GM18868 (cell line): ENCODE results near the gene MYDGF.
"Not testable (repeated sequence)": the region's sequence is repeated elsewhere in the genome, so short reads cannot be mapped to it uniquely, and the experiment has no call there.

Source experiments
- ATAC-seq: cut with Tn5 transposase; IDR thresholded peaks from one replicate; pipeline ENCODE4 v1.9.1; 2021; ENCODE audit warnings: mild to moderate bottlenecking, moderate library complexity; ENCODE audit not compliant: unreplicated experiment

The MYDGF gene

DNA sequence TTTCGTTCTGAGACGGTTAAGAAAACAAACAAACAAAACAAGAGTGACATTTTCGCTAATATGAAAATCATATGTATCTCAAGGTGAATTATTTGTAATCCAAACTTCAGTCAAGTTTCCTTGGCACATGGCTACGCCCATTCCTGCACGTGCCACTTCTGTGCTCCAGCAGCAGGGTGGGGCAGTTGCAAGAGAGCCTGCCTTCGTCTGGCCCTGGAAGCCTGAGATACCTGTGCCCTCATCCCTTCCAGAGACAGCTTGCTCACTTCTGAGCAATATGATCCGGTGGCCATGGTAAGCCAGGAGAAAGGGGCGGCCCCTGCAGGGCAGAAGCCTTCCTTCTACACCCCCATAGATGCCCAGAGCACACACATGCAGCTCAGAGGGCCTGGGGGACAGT, 31.4 kb upstream of the MYDGF start:
- ATAC-seq: no peak

DNA sequence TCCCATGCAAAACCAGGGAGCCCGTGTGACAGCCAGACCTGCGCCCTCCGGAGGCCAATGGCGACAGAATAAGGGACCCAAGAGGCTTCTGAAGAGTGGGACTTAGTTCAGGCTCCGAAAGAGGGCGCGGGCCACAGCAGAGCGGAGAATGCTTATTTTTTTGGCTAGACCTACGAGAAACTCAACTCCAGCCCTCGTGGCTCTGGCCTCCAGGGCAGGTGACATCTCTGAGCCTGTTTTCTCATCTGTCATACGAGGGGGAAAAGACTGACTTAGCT, 30.5 kb upstream of the MYDGF start:
- no peak for ATAC-seq

DNA sequence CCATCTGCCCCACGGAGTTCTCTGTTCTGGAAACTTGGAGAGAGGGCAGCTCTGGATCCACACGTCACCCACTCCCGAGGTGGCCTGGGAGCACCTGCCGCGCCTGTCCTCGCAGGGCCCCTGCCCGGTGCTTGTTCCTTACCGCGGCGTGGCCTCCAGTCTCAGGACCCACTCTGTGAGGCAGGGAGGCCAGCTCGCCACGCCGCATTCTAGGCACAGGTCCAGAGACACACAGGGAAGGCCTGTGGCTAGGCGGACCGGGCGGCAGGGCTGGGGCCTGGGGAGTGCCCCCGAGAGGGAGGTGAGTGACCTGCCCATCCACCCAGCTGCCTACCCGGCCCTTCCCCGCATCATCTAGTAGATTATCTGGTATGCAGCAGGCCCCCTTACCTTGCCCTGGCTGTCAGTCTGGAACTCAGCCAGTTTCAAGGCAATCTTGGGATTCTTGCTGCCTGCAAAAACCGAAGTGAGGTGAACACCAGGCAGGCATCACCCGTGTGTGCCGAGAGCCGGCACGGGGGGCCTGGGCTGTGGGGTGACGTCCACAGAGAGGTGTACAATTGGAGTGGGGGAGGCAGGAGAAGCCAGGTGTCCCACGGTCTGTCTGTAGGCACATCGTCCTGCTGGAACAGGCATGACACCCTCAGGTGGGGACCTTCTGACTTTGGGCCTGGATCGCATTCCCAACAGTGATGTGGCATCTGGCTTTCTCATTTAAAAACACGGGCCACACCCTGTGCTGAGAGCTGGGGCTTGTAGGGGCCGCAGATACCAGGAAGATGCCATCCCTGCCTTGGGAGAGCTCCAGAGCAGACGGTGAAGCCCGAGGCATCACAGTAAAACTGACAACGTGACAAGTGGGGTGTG, 29.9 kb upstream of the MYDGF start:
- ATAC-seq: no peak

DNA sequence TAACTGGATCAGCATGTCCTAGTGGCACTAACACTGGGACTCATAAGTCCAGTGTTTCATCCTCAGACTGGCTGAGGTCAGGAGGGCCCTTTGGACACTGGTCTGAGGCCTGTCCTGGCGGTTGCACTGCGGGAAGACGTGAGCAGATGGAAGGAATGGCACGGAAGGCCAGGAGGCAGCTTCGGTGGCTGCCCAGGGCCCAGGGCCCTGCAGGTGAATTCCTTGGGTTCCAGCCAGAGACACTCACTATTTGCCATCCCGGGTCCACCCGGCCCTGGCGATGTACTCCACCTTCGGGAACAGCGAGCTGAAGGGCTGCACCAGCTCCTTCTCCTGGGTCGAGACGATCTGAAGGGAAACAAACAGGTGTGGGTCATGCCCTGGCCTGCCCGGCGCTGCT, 27.2 kb upstream of the MYDGF start:
- no peak for ATAC-seq

DNA sequence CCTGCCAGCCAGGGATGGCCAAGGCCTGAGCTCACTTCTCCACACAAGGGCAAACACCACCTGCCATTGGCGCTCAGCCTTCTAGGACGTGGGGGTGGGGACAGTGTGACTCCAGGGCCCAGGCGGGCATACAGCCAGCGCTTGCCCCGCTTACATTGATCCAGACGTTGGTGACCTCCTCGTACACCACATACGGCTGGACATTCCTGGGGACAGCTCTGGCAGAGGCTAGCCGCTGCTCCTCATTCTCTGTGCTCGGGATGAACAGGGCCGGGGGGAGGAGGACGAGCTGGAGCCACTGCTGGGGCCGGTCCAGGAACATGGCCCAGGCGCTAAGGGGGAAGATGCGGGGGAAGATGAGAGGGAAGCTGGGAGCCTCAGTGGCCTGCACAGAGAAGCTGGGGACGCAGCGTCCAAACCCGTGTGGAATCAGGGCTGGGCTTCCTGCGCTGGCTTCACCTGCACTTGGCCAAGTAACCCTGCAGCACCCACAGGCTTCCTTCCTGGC, 25.1 kb upstream of the MYDGF start:
- no peak for ATAC-seq

DNA sequence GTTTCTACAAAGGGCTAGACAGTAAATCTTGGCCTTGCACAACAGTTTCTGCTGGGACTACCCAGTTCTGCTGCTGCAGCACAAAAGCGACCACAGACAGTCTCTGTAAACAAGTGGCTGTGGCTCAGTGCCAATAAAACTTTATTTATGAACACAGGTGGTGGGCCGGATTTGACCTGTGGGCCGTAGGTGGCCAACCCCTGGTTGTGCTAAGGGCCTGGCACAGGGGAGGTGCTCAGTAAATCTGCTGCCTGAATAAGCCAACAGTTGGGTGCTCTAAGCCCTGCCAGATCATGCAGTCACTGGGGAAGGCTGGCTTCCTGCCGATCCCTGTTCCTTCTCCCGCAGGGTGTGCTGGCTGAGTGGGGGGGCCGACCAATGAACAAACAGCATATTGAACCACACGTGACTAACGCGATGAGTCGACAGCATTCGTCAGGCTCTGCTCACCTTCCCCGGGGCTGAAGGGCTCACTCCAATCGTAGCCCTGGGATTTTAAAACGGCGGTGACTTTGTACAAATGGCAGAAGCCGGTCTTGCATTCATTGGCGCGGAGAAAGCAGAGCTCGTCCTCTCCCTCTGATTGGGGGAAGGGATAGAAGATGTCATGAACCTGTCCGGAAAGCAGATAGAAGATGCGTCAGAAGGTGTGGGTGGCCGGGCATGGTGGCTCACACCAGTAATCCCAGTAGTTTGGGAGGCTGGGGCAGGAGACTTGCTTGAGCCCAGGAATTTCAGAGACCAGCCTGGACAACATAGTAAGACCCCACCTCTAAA, 24.3 kb upstream of the MYDGF start:
- no peak for ATAC-seq

DNA sequence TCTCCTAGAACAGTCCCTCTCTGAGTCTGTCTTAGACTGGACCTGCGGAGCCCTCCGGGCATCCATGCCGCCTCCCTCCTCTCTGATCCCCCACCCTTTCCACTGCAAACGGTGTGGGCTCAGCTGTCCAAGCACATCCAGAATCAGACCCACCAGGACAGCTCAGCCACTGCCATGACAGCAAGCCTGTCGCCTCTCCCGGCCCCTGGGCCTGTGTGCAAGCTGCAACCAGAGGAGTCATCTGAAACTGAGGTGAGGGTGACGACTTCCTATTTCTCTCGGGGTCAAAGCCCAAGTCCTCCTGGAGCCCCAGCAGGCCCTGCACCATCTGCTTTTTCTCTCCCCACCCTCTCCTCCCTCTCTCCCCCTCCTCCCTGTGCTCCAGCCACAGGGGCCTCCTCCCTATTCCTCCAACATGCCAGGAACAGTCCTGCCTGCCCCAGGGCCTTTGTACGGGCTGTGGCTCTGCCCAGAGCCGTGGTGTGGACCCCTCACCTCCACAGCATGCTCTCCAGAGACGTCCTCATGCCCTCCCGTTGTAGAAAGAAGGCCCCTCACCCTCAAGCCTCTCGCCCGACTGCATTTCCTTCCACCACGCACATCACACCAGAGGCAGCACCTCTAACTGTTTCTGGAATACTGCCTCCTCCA, 23.5 kb upstream of the MYDGF start:
- no peak for ATAC-seq

DNA sequence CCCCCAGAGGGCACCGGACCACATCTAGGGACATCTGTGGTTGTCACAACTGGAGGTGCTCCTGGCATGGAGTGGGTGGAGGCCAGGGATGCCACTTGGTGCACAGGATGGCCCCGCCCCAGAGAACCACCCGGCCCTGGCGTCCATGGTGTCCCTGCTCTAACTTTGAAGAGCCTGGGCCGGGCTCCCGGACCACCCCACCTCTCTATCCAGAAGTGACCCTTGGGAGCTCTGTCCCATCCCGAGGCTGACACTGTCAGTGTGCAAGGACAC, 22.9 kb upstream of the MYDGF start:
- no peak for ATAC-seq

DNA sequence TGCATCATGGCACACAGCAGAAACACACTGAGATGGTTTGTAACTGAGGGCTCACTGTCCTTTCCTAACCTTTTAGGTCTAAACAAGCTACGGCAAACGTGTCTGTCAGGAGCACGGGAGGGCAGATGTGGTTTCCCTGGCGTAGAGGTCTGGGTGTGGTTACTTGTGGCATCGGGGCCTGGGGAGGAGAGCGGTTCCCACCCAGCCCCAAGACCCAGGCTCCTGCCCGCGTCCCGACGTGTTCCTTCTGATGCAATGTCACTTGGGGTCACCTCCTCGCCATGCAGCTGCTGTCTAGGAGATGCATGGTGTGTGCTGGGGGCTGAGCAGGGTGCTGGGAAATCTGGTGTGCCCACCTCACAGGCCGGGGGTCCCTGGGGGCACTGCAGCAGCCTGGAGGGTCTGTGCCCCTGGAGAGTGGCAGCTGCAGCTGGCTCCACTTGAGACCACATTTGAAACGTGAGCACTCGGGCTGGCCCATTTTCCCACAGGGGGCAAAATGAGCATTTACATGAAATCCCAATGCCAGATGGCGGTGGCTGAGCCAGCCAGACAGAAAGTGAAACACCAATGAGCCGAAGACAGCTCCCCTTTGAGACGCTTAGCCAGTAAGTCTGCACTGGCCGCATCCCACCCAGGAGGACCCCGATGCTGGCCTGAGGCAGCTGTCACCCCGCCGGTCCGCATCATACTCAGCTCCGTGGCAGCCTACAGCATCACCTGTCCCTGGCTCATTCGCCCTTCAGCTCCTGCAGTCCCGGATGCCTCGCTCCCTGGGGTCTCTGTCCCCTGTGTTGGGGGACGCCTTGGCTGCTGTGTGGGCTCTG, 22.3 kb upstream of the MYDGF start:
- ATAC-seq: no peak

DNA sequence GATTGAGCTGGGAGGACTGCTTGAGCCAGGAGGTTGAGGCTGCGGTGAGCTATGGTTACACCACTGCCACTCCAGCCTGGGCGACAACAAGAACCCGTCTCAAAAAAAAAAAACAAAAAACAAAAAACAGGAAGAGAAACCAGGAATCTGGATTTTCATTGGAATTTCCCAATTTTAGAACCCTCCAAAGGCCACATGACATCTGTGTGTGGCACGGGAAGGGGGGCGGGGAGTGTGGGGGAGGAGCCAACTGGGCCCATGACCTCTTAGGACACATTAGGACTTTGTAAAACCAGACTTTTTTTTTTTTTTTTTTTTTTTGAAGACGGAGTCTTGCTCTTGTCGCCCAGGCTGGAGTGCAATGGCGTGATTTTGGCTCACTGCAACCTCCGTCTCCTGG, 21.2 kb upstream of the MYDGF start:
- ATAC-seq: no peak

DNA sequence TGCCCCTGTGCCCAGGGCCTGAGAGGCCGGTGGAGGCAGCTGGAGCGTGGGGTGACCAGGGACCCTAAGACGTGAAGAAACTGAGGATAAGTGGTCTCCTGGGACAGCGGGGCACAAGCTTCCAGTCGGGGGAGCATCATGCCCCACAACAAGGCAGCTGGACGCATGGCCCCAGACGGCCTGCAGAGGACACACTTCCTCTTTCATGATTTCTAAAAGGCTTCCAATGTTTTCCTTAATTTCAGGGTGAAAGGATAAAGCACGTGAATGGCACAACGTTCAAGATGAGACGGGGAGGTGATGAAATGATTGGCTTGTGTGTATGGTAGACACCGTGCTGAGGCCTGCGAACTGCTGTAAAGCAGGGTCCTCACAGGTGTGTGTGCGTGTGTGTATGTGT, 20.2 kb upstream of the MYDGF start:
- no peak for ATAC-seq

DNA sequence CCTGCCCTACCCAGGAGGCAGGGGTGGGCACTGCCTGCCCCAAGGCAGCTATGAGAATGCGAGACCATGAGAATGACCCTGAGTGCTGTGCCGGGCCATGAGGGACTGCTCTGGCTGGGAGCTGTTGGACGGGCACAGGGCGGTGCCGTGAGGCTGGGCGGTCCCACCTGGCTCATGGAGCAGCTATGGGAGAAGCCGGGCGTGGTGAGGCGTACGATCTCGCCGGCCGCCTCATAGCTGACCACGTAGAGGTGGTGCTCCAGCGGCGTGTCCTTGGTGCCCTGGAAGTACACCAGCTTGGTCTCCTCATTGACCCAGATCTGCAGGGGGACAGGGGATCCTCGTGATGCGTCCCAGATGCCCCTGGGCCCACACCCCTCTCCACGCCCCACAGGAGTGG, 19.3 kb upstream of the MYDGF start:
- no peak for ATAC-seq

DNA sequence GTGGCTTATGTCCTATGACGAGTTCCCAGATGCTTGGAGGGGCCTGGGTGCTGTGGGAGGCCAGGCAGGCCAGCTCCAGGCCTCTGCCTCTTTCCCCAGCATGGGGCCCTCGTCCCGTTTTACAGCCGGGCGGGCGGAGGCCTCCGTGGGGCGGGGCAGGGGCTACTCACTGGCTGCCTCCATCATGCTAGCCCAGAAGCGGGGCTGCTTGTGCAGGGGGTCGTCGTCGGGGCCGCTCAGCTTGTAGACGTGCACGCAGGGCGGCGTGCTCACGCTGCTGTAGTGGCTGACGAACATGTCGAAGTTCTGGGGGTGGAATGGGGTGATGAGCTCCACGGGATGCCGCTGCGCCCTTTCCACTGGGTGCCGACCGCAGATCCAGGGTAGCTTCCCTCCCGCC, 18.4 kb upstream of the MYDGF start:
- ATAC-seq: no peak

DNA sequence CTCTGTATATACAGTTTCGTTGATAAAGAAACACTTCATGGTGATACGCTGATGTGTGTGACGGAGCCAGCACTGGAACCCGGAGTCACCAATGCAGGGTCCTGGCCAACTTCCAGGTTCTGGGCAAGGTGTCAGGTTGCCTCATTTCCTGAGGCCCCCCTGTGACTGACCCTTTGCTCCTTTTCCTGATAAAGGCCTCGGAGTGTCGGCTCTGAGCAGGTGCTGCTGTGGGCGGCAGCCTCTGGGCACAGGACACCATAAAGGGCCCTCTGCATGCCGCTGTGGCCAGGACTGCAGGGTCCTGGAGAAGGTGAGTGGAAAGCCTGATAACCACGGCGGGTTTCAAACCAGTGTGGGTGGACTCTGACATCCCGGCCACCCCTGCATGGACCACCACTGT, 17.3 kb upstream of the MYDGF start:
- no peak for ATAC-seq

DNA sequence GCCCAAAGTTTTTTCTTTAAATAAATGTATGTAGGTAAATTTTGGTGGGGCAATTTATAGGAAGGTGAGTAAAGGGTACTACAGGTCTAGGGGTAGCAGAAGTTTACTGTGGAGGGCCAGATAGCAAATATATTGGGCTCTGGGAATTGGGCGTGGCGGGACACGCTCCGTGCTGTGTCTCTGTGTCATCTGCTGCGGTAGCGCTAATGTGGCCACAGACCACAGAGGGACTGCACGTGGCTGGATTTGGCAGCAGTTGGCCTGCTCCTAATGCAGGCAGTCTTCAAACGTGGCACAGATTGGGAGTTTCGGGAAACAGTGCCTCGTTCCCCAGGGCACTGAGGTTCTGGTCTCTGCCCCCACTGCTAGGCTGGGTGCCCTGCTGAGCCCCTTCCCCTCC, 16.6 kb upstream of the MYDGF start:
- no peak for ATAC-seq

DNA sequence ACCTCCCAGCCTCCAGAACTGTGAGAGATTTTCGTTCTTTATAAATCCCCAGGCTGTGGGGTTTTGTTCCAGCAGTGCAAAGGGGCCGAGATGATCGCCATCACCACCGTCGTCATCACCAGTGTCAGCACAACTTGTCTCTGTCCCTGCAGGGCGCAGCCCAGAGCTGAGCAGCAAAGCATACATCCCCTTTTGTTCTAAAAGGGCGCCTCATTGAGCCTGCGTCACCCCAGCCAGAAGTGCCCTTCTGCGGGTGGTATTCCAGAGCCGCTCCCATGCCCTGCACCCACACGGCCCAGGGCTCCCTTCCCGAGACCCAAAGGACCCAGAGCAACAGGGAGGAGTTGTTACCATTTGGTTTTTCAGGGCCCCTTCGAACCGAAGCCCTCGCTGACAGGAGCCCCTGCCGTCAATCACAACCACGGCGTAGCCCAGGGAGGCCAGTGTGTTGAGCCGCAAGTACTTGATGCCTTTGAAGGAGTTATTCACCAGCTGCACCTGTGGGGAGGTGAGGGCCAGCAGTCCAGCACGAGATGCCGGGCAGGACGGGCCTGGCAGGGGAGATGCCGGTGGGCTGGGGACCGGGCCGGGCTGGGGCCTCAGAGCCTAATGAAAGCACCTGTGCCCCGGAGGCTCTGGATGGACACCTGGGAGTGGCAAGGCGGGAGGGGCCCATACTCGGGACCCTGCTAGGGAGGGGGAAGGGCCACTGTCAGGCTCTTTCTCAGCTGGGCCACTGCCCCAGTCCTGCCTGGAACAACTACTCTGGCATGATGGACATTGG, 14.4 kb upstream of the MYDGF start:
- no peak for ATAC-seq

DNA sequence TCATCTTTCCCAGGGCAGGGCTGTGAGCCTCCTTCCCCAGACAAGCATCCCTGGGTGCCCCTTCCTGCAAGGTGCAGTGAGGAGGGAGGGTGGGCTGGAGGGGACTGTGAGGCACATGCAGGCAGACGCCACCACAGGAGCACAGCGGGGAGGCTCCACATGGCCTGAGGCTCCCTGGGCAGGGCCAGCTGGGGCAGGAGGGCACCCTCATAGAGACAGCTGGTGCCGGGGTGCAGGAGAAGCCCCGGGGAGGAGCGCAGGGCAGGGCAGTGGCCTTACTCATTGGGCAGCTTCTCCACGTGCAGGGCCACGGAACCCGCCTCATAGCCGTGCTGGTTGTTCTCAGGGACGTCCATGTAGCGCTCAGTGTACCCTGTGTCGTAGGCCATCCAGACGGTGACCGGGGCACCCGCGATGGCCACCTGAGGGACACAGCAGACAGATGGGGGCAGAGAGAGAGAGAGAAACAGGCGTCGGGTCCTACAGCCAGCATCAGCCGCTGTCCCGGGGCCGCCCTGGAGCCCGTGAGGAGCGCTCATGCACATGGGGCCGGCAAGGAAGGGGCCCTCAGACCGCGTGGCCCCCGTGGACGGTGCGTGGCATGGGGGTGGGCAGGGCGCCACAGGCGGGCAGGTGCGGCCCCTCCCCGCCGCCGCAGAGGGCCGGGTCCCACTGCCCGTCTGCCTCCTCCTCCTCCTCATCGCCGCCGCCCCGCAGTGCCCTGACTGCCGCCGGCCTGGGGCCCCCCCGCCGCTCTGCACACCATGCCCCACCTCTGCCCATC, 12.5 kb upstream of the MYDGF start:
- no peak for ATAC-seq

DNA sequence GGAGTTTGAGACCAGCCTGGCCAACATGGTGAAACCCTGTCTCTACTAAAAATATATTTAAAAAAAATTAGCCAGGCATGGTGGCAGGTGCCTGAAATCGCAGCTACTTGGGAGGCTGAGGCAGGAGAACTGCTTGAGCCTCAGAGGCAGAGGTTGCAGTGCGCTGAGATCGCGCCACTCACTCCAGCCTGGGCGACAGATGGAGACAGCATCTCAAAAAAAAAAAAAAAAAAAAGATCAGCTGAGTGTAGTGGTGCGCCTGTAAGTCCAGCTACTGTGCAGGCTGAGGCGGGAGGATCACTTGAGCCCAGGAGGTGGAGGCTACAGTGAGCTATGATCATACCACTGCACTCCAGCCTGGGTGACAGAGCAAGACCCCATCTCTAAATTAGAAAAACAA, 9.9 kb upstream of the MYDGF start:
- ATAC-seq: not testable (repeated sequence)

DNA sequence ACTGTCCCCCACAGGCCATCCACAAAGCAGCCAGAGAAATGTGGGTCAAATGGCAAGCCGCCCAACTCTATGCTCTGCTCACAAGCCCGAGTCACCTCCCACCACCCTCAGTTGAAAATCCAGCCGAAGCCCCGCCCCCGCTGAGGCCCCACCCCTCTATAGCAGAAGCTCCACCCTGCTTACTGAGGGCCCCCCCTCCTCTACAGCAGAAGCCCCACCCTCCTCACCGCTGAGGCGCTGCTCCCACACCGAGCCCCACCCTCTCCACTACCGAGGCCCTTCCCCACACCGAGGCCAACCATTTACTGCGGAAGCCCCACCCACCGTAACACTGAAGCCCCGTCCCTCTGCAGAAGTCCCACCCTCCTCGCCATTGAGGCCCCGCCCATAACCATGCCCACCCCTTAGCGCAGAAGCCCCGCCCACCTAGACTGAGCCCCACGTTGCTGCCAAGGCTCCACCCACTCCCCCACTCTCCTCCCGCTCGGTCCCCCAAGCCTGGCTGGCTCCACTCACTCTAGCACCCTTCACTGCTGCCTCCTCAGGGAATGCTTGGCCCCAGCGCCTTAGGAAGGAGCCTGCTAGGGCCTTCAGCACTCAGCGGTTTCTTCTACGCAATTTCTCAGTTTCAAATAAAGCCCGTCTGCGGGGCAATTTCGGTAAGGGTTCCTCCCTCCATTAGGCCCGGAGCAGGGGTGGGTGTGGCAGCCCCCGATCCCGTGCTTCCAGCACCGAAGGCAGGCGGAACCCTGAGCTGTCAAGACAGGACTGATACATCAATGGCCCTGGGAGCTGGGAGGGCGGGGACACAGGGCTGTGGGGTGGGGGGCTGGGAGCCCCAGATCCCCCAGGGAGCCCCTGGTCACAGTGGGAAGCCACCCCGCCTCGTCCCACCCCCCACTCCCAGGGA, 9.0 kb upstream of the MYDGF start:
- no peak for ATAC-seq
